Skin epidermis (tissue), 12 donors: Measurements from ENCODE around the gene TMEM106C.
A peak's percentile ranks its signal among the peaks of the same experiment; 100 is the strongest.

ENCODE experiments used
- H3K27ac ChIP-seq, 21 experiments: fragments of 200-600 bp; sonication (generic) in 11 of 21; one replicate each; pipeline ENCODE4 v1.5.0; 2020; ENCODE audit warnings: mild to moderate bottlenecking in 3 of 21, inconsistent platforms in 2 of 21, moderate library complexity in 2 of 21
- H3K4me3 ChIP-seq, 7 experiments: fragments of 200-600 bp; sonication (generic) in 2 of 7; one replicate each; pipeline ENCODE4 v1.5.0; 2020; ENCODE audit warnings: inconsistent platforms in 2 of 7, mild to moderate bottlenecking in 2 of 7, moderate library complexity in 1 of 7

TMEM106C gene

GRCh38 chr12:47990351-47991105 is 27.1 kb downstream of the TMEM106C start:
- H3K27ac ChIP-seq: no peak overlapping the region
- H3K4me3 ChIP-seq: no peak overlapping the region

- Histone ChIP-seq H3K27ac (no peak overlapping the region), H3K4me3 (no peak overlapping the region)
Measured at GRCh38 chr12:47991106-47992061, 28.0 kb downstream of the TMEM106C start.

GRCh38 chr12:47992776-47993175 is 29.4 kb downstream of the TMEM106C start:
- Histone ChIP-seq H3K4me3 (no peak overlapping the region), H3K27ac (no peak overlapping the region)

- no peak overlapping the region for H3K4me3 ChIP-seq
- no peak overlapping the region for H3K27ac ChIP-seq
Measured at GRCh38 chr12:47993491-47993890, 30.1 kb downstream of the TMEM106C start.

- Histone ChIP-seq H3K4me3 (no peak overlapping the region), H3K27ac (no peak overlapping the region)
Measured at GRCh38 chr12:47995981-47996401, 32.6 kb downstream of the TMEM106C start.

- H3K4me3 ChIP-seq: no peak overlapping the region
- H3K27ac ChIP-seq: no peak overlapping the region
Measured at GRCh38 chr12:47997321-47997720, 33.9 kb downstream of the TMEM106C start.

GRCh38 chr12:47999816-48000215 is 36.4 kb downstream of the TMEM106C start:
- H3K4me3 ChIP-seq: no peak overlapping the region
- H3K27ac ChIP-seq: no peak overlapping the region

GRCh38 chr12:48000878-48001504 is 37.6 kb downstream of the TMEM106C start:
- Histone ChIP-seq H3K4me3 (peak overlapping the region; percentile 17 to 49 (median 29)), H3K27ac (peak overlapping the region in 8 of 21 experiments; percentile 32 to 73 (median 49))

GRCh38 chr12:48001505-48002413 is 38.4 kb downstream of the TMEM106C start:
- Histone ChIP-seq H3K27ac (peak overlapping the region in 9 of 21 experiments; percentile 16 to 73 (median 42)), H3K4me3 (peak overlapping the region; percentile 17 to 49 (median 29))

GRCh38 chr12:48002414-48002730 is 39.0 kb downstream of the TMEM106C start:
- Histone ChIP-seq H3K4me3 (peak overlapping the region in 5 of 7 experiments; percentile 3 to 49 (median 33)), H3K27ac (peak overlapping the region in 1 of 21 experiments; percentile 57)

- H3K27ac ChIP-seq: peak overlapping the region in 1 of 21 experiments; percentile 10
- peak overlapping the region in 4 of 7 experiments; percentile 3 to 35 (median 28) for H3K4me3 ChIP-seq
Measured at GRCh38 chr12:48002773-48003218, 39.4 kb downstream of the TMEM106C start.

GRCh38 chr12:48003226-48004052 is 40.0 kb downstream of the TMEM106C start:
- peak overlapping the region in 4 of 7 experiments; percentile 7 to 27 (median 20) for H3K4me3 ChIP-seq

GRCh38 chr12:48004053-48004941 is 40.9 kb downstream of the TMEM106C start, which contains the start of gene COL2A1:
COL2A1 (minus strand) TSS chr12:48004476; CDS start chr12:48004321, 155 bp downstream.
- Histone ChIP-seq H3K4me3 (peak within 1 kb of the TSS in 6 of 7 experiments; percentile 2 to 27 (median 16)), H3K27ac (no peak within 1 kb of the TSS)

More at GRCh38 chr12:48003226-48004052, 40.0 kb downstream of the TMEM106C start:
- H3K27ac ChIP-seq: no peak overlapping the region

- Histone ChIP-seq H3K4me3 (no peak overlapping the region), H3K27ac (no peak overlapping the region)
Measured at GRCh38 chr12:48005001-48005749, 41.8 kb downstream of the TMEM106C start.

GRCh38 chr12:48005750-48006021 is 42.3 kb downstream of the TMEM106C start:
- H3K27ac ChIP-seq: no peak overlapping the region
- no peak overlapping the region for H3K4me3 ChIP-seq

GRCh38 chr12:48007206-48007605 is 43.8 kb downstream of the TMEM106C start:
- no peak overlapping the region for H3K27ac ChIP-seq
- H3K4me3 ChIP-seq: no peak overlapping the region
